RKO (cell line): ENCODE results near the gene CLDN9.

ENCODE experiments used
- DNase-seq: peaks from one replicate; pipeline ENCODE4 v3.0.0-alpha.2; 2016; ENCODE audit warnings: low spot score

CLDN9 gene, protein sequence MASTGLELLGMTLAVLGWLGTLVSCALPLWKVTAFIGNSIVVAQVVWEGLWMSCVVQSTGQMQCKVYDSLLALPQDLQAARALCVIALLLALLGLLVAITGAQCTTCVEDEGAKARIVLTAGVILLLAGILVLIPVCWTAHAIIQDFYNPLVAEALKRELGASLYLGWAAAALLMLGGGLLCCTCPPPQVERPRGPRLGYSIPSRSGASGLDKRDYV

DNA sequence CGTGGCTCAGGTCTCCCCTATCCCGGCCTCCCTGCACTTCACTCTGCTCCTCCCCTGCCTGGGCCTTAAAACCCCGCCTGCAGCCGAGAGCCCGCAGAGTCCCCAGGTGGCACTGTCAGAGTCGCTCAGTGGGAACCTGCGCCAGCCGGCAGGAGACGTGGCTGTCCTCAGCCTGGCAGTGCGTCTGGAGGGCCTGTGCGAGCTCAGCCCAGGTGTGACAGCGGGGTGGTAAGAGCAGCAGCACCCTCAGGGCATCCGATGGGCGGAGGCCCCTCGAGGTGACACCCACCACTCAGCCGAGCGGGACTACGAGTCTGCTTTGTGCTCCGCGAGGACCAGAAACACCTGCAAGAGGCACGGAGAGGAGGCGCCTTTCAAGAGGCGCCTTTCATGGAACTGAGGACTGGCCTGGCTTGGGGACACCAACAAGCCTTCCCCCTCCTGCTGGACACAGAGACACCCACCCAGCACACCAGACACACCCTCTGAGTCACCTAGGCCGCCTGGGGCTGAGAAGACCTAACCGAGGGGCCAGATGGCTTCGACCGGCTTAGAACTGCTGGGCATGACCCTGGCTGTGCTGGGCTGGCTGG is at the start of gene CLDN9:
Gene CLDN9, plus strand, starts transcription at position 96 of the 593 bp plus-strand sequence. Its CDS starts 440 bp downstream, at position 536.
- no peak for DNase-seq

DNA sequence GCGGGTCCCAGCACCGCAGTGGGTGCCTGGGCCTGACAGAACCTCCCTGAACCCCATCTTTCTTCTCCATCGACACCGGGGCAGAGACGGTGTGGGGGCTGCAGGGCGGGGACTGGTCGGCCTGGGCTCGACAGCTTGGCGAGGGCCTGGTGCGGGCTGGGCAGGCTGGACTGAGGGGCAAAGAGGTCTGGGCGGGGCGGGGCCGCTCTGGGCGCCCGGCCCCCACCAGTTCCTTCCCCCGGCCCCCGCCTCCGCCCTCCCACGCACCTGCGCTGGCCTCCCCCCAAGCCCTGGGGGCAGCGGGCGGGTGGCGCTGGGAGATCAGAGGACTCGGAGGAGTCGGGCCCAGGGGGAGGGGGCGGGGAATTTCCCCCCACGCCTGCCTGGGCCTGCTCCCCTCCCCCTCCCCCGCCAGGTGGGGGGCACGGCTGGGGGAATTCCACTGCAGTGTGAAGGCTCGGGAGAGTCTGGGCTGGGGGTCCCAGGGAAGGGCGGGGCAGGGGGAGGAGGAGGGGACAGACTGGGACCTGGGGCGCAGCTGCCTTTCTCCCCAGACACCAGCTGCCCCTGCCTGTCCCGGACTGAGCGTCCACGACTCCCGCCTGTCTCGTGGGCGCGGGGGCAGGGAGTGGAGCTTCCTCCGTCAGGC is 49.5 kb upstream of the CLDN9 start:
- DNase-seq, result no peak

DNA sequence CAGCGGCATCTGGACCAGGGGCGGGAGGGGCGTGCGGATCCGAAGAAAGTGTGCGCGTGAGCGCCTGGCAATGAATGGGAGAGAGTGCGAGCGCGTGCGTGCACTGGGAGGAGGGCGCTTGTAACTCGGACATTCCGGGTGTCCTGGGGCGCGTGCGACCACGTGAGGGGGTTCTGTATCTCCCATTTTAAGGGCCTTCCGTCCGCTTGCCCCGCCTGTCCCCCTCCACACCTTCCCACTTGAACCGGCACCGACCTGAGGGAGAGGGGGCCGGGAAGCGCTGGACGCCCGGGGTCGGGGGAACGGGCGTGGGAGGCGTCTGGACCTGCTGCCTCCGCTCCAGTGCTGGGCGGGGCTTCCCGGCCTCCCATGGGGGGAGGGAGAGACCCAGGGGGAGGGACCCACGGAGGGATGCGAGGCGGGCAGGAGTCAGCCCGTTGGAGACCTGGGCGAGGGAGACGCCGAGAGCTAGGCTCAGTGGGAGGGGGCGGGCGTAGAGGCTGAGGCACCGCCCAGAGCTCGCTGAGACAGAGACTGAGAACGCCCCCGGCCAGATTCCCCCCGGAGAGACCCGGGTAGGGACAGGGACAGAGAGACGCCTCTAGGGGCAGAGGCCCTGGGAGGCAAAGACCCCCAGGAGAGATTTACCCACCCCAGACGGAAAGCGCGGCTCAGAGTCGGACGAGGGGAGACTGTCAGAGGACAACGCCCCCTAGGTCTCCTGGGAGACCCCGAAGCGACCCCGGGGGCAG is 48.8 kb upstream of the CLDN9 start, which contains the start of gene KREMEN2:
Gene KREMEN2, plus strand, starts transcription at position 553 of the 752 bp plus-strand sequence. CDS start 246 bp downstream, outside the sequence.
- peak; percentile 85 for DNase-seq

DNA sequence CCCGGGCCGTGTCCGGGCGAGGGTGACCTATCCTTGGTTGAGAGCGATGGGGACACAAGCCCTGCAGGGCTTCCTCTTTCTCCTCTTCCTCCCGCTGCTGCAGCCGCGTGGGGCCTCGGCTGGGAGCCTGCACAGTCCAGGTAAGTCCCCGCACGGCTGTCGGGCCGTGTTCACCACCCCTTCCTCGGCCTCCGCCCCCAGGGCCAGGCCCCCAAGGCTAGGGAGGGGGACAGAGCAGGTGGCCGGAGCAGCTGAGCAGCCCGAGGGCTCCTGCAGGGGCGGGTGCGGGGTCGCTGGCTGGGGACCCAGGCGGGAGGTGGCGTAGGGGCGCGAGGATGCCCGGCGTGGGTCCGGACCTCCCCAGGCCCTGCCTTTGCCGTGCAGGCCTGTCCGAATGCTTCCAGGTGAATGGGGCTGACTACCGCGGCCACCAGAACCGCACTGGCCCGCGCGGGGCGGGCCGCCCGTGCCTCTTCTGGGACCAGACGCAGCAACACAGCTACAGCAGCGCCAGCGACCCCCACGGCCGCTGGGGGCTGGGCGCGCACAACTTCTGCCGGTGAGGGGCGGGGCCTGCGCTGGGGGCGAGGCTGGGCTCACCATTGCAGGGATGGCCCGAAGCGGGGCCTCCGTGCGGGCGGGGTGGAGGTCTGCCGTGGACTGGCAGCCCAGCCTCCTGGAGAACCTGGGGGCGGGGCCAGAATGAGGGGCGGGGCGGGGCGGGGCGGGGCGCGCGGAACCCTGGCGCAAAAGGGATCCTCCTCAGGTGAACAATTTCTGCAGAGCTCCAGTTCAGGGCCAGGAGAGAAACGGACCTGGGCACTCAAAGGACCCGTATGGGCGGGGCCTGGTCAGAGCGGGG is 48.0 kb upstream of the CLDN9 start:
- peak; percentile 87 for DNase-seq

DNA sequence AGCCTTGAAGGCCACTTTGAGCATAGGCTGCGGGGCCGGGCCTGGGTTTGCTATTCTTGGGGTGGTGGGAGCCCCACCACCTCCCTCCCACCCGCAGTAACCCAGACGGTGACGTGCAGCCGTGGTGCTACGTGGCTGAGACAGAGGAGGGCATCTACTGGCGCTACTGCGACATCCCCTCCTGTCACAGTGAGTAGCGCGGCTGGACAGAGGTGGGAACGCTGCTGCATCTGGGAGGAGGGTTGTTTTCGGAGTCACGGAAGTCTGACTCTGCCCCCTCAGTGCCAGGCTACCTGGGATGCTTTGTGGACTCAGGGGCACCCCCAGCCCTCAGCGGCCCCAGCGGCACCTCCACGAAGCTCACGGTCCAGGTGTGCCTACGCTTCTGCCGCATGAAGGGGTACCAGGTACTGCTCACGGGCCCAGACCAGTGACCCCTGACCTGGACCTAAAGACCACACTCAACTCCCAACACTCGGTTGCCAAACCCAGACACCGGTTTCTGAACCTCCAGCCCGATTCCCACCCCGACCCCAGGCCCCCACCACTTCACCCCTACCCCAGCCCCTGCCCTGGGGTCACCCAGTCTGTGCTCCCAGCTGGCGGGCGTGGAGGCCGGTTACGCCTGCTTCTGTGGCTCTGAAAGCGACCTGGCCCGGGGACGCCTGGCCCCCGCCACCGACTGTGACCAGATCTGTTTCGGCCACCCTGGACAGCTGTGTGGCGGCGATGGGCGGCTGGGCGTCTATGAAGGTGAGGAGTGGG is 46.5 kb upstream of the CLDN9 start:
- no peak for DNase-seq

DNA sequence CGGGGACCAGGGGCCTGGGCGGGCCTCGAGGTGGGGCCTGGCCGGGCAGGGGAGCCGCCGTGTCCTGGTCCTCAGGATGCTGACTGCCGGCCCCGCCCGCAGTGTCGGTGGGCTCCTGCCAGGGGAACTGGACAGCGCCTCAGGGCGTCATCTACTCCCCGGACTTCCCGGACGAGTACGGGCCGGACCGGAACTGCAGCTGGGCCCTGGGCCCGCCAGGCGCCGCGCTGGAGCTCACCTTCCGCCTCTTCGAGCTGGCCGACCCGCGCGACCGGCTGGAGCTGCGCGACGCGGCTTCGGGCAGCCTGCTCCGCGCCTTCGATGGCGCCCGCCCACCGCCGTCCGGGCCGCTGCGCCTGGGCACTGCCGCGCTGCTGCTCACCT is 45.9 kb upstream of the CLDN9 start:
- no peak for DNase-seq

DNA sequence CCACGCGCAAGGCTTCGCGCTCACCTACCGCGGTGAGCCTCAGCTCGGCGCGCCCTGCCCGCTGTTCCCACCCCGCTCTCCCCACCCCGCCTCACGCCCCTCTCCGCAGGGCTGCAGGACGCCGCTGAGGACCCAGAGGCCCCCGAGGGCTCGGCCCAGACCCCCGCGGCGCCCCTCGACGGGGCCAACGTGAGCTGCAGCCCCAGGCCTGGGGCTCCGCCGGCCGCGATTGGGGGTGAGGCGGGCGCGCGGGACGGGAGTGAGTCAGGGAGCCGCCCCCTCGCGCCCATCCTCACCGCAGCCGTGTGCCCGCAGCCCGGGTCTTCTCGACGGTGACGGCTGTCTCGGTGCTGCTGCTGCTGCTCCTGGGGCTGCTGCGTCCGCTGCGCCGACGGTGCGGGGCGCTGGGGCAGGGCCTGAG is 45.5 kb upstream of the CLDN9 start:
- no peak for DNase-seq

DNA sequence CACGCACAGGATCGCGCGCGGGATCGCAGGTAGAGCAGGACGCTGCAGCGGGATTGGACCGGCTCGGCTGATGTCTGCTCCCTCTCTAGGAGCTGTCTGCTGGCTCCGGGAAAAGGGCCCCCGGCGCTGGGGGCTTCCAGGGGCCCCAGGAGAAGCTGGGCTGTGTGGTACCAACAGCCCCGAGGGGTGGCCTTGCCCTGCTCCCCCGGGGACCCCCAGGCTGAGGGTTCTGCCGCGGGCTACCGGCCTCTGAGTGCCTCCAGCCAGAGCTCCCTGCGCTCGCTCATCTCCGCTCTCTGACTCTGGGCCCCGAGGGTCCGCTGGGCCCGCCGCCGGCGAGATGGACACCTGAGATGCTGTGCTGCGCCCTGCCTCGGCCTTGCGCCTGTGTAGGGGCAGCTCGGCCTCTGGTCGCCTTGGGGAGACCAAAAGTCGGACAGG is 45.0 kb upstream of the CLDN9 start:
- DNase-seq, result no peak

DNA sequence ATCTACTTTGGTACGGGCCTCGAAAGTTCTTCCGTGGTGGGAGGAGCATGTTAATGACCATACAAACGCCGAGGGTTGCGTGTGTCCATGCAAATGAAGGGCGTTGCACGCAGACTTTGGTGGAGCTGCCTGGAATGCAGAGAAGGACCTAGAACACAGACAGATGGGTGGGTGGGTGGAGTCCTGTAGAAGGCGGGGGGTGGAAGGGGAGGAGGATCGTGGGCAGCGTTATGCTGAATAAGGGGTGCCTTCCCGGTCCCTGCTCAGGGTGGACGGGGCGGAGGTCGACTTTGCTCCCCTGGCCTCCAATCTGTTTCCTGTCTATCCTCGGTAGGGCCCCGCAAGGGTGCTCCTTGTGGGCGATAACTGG is 44.4 kb upstream of the CLDN9 start:
- DNase-seq, result peak; percentile 89

DNA sequence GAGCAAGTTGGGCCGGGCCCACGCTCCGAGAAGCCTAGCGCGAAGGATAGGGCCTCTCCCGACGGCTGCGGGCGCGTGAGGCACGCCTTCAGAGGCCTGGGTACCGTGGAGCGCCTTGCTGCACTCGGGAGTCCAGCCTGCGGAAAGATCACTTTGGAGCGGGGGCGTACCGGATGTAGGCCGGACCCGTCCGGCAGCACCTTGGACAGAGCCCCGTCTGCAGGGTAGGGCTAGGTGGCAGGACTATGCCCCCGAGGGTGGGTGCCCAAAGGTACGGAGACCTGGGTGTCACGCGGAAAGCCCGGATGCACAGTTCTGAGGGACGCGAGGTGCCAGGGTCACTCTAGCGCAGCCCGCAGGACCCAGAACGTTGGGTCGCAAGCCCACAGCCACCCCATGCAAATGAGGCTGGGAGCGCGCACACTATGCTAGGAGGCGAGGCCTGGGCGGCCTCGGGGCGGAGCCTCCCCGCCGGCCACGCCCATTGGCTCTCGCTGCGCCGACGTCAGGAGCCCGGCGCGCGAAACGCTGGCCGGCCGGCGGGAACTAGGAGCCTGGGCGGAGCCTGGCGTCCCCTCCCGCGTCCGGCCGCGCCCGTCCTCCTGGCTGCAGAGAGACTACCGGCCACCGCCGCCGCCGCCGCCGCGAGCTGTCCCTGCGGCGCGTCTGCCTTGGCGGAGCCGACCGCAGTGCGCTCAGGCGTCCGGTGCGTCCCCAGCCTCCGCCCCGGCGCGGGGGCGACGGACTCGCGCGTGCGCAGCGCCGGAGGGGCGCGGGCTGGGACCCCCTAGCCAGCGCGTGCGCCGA is 43.8 kb upstream of the CLDN9 start, which contains the start of gene PAQR4:
Gene PAQR4, plus strand, starts transcription at position 611 of the 807 bp plus-strand sequence. CDS start 327 bp downstream, outside the sequence.
- DNase-seq, result peak; percentile 93

DNA sequence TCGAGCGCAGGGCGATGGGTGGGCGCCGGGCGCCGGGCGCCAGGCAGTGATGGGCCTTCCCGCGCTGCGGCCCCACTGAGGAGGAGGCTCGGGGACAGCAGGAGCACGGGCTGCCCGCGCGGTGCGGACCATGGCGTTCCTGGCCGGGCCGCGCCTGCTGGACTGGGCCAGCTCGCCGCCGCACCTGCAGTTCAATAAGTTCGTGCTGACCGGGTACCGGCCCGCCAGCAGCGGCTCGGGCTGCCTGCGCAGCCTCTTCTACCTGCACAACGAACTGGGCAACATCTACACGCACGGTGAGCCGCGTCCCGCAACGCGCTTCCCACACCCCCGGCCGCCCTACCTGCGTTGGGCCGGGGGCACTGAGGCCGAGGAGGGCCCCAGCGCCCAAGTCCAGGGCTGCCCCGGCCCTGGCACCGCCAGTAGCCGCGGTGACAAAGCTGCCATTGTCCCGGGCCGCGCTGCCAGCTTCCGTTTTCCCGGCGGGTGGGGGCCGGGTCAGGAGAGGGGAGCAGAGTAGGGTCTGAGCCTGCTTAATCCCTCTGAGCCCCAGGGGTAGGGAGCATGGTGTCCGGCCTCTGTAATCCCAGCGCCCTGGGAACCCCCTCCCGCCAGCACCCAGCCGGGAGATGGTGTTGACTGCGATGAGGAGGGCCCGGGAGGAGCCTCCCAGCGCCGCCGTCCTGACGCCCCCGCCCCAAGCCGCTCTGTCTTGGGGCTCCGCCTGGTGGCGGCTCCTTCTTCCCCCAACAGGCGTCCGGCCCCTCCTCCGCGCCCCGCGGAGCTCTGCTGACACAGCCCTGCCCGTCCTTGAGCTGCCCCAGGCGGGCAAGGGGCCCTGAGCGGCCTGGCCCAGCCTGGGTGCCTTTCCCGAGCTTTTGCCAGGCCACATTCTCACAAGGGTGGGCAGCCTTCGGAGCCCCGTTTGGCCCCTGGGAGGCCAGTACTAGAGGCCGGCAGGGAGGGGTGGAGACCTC is 42.9 kb upstream of the CLDN9 start:
- peak; percentile 91 for DNase-seq

DNA sequence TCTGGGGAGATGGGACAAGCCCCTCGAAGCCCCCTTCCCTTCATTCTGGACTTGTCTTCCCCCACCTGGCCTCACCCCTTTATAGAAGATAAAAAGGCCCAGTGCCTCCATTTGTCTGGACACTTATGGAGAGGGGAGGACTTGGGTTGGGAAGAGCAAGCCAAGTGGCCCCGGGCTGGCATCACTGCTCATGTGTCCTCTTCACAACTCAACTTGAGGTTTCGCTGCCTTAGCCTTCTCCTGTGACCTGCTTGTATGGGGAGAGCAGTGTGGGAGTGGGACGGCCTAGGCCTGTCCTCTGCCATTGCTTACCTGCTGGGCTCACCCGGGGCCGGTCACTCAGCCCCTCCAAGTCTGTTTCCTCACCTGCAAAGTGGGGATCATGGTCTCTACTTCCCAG is 42.2 kb upstream of the CLDN9 start:
- DNase-seq, result peak; percentile 55

DNA sequence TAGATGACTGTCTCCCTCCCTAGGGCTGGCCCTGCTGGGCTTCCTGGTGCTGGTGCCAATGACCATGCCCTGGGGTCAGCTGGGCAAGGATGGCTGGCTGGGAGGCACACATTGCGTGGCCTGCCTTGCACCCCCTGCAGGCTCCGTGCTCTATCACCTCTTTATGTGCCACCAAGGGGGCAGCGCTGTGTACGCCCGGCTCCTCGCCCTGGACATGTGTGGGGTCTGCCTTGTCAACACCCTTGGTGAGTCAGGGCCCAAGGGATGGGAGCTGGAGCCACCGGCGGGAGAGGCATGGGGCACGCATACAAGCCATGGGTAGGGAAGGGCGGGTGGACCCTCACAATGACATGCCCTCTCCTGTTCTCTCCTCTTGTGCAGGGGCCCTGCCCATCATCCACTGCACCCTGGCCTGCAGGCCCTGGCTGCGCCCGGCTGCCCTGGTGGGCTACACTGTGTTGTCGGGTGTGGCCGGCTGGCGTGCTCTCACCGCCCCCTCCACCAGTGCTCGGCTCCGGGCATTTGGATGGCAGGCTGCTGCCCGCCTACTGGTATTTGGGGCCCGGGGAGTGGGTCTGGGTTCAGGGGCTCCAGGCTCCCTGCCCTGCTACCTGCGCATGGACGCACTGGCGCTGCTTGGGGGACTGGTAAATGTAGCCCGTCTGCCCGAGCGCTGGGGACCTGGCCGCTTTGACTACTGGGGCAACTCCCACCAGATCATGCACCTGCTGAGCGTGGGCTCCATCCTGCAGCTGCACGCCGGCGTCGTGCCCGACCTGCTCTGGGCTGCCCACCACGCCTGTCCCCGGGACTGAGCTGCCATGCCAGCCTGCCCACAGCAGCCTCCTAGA is 41.4 kb upstream of the CLDN9 start:
- no peak for DNase-seq

DNA sequence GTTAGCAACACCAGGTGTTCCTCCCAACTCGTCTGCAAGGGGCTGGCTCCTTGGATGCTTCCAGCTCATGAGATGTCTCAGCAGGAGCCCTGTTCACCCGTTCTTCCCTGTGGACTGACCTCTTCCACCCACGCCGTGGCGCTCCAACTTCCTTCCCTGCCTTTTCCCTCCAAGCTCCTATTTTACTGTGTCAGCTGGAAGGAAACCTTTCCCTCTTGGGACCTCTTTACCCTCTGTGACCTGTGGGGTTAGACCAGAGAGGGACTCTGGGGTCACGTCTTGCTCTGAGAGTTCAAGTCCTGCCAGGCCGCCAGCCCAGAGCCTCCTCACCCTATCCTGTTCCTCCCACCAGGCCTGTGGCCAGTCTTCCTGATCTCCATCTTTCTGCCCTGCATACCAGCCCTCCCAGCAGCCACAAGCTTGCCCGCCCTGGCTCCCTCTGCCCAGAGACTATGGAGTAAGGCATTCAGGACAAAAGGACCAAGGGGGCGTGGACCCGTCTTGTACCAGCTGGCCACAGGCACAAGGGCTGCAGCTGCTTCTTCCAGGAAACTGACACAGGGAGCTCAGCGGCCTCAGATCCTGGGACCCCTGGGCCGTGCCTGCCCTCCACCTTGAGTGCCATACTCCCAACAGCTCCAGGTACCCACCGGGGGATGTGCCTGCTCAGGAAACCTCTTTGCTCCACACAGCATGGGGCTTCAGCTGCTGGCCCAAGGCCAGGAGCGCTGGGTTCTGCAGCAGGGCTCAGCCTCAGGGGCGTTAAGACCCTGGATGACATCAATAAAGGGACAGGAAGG is 40.5 kb upstream of the CLDN9 start:
- peak; percentile 26 for DNase-seq

DNA sequence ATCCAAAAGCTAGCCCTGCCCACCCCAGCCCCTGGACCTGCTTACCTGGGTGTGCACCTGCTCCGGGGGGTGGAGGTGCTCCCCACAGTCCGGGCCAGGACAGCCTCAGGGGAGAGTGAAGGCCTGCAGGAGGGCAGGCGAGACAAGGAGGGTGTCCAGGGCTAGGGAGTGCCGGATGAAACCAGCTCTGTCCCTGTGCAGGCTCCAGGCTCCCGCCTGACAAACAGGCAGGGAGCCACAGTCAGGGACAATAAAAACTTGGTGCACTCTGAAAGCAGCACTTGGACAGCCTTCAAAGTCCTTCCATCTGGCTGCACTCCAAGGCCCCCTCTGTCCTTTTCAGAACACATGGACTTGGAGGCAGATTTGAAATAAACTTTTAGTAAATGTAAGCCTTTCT is 39.6 kb upstream of the CLDN9 start:
- DNase-seq, result no peak

DNA sequence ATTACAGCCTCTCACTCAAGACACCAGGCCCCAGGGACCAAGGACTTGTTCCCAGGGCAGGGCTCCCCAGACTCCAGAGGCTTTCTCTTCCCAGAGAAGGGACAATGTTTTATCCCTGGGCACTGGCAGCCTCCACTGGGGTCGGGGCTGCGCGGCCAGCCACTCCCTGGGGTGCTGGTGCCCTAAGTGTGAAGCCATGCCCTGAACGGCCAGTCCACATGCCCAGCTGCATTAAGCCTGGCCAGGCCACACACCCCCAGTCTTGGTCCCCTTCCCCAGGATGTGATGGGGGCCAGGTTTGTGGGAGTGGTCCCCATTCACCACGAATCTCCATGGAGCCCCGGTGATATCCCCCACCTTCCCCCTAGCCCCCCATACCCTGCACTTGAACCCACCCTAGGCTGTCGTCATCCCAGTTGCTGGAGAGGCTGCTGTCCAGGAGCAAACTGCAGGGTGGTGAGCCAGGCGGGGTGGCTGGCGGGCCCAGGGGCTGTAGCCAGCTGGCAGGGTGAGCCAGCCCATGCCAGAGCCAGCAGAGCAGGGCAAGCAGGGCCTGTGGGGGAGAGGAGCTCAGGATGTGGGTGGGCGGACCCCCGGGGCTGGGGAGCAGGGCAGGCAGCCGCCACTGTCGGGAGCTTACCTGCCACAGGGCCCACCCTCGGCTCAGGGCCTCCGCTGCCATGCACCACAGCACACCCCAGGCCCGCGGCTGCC is 39.0 kb upstream of the CLDN9 start:
- DNase-seq, result no peak
